Medulla oblongata (tissue), 1 donor: Measurements from ENCODE around the gene MACROH2A2.
"Not testable (repeated sequence)": the region's sequence is repeated elsewhere in the genome, so short reads cannot be mapped to it uniquely, and the experiment has no call there.

Experiments
- DNase-seq: peaks from one replicate; pipeline ENCODE4 v3.0.0-alpha.2; 2015; ENCODE audit errors: extremely low spot score

MACROH2A2 gene

GRCh38 chr10:70158113-70158512, 105.5 kb downstream of the MACROH2A2 start:
- DNase-seq: no peak

GRCh38 chr10:70159366-70159765, 106.7 kb downstream of the MACROH2A2 start:
- not testable (repeated sequence) for DNase-seq

GRCh38 chr10:70160798-70161197, 108.2 kb downstream of the MACROH2A2 start:
- DNase-seq: no peak
